Transverse colon (tissue), 4 donors: Measurements from ENCODE around the gene SOWAHA.

Experiments used
- CTCF ChIP-seq, 5 experiments: fragments of 200-600 bp in 3 of 5; fragments of 450-650 bp in 2 of 5; sonication (generic) in 3 of 5; IDR thresholded peaks; 1 replicate in 2 of 5; 2 replicates in 3 of 5; pipeline ENCODE4 v1.5.1; 2016 to 2017; ENCODE audit warnings: antibody characterized with exemption in 5 of 5, inconsistent platforms in 3 of 5, mild to moderate bottlenecking in 2 of 5, moderate library complexity in 1 of 5
- POLR2AphosphoS5 ChIP-seq, 3 donors: sonication (generic); formaldehyde crosslinking; IDR thresholded peaks; one replicate each; pipeline ENCODE4 v1.6.1; 2016; ENCODE audit warnings: antibody characterized with exemption in 3 of 3

DNA sequence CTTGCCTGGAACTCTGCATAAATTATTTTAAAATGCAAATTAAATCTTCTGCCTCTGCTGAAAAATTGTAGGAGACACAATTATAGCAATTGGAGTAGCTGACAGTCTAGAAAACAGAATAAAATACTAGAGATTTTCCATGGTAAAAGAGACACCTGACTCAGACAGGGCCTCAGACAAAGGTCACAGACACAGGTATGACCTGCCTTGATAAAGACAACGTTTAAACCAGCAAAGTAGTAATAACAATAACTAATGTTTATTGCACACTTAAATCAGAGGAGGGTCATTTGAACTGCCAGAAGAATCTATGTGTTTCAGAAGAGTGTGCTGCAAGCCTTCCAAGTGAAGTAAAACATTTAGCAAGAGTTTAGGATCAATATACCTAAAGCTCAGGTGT is 3.9 kb downstream of the SOWAHA start:
- no peak for TF ChIP-seq CTCF (IDR thresholded peaks at IDR 0.05)
- TF ChIP-seq POLR2AphosphoS5 (IDR thresholded peaks at IDR 0.05), result no peak
